ENCODE measurements around the gene DNAAF1. TPM values are rescaled to one million over a fixed set of nuclear protein-coding genes. Genes with fewer than 3 reads are reported as not detected.

Gene DNAAF1
- total and polyA plus RNA-seq, 2 of the 4 experiments (the other 2 are of a cell fraction), result 0.05 TPM; not detected in 1

GRCh38 chr16:84178892-84179611 lies 33.9 kb downstream of the DNAAF1 start:
- no peak for DNase-seq
- Histone ChIP-seq H4K20me1 (ENCODE audit: insufficient read depth, low read length) (peaks cover 22% of the 10 kb centered on the region), H3K4me2 (ENCODE audit: low read depth, low read length) (no peak overlapping the region), H3K18ac (ENCODE audit: low read depth, low read length) (no peak overlapping the region), H3K9ac (ENCODE audit: low read depth, low read length) (no peak overlapping the region), H2BK20ac (ENCODE audit: low read depth, low read length) (no peak overlapping the region), H3K56ac (ENCODE audit: extremely low read depth, insufficient read depth, low read length) (no peak overlapping the region), H3K23ac (ENCODE audit: low read depth, low read length) (no peak overlapping the region), H3K79me1 (ENCODE audit: low read depth in 1 of 2, low read length in 2 of 2) (peaks cover 7 to 34% of the 10 kb centered on the region in 2 experiments), H3K4ac (ENCODE audit: low read depth, low read length) (no peak overlapping the region), H3K27ac (ENCODE audit: insufficient read depth, low read length) (no peak overlapping the region), H2BK120ac (ENCODE audit: low read depth, low read length) (no peak overlapping the region), H3K9me3 (ENCODE audit: control insufficient read depth, insufficient read depth, low read length) (no peaks in the 10 kb centered on the region), H3K9me1 (ENCODE audit: insufficient read depth, low read length) (peaks cover 12% of the 10 kb centered on the region; the same call in 1 of the 2 replicates), H3K27me3 (ENCODE audit: control insufficient read depth, insufficient read depth, low read length) (no peaks in the 10 kb centered on the region), H3K36me3 (ENCODE audit: control insufficient read depth, insufficient read depth, low read length) (peaks cover 51% of the 10 kb centered on the region), H2BK15ac (ENCODE audit: low read depth, low read length) (no peak overlapping the region), H4K8ac (ENCODE audit: low read depth in 2 of 2, low read length in 2 of 2) (no peak overlapping the region), H2AK5ac (ENCODE audit: low read depth, low read length) (no peak overlapping the region), H3K4me1 (ENCODE audit: control insufficient read depth, insufficient read depth, low read length) (peaks cover 15% of the 10 kb centered on the region), H3K14ac (replicated peaks; ENCODE audit: low read depth, low read length) (no peak overlapping the region), H2BK5ac (ENCODE audit: low read depth, low read length, poor library complexity, severe bottlenecking) (no peak overlapping the region), H2AFZ (replicated peaks; ENCODE audit: low read length, poor library complexity) (no peak overlapping the region), H4K5ac (ENCODE audit: low read depth, low read length) (no peak overlapping the region), H3K4me3 (ENCODE audit: insufficient read depth, low read depth, low read length) (no peak overlapping the region), H4K91ac (ENCODE audit: insufficient read depth, low read depth, low read length) (no peak overlapping the region), H2AK9ac (replicated peaks; ENCODE audit: low read depth, low read length, poor library complexity) (peak overlapping the region; percentile 57)
- TF ChIP-seq BHLHE40 (IDR thresholded peaks at IDR 0.05; ENCODE audit: low read depth, low read length) (no peak), SMC3 (IDR thresholded peaks at IDR 0.05; ENCODE audit: low read depth, low read length) (no peak), RAD21 (IDR thresholded peaks at IDR 0.05; ENCODE audit: low read length) (no peak), NFE2L2 (IDR thresholded peaks at IDR 0.05; ENCODE audit: low read depth, low read length) (no peak), RFX5 (IDR thresholded peaks at IDR 0.05; ENCODE audit: low read depth, low read length) (no peak), CHD1 (IDR thresholded peaks at IDR 0.05; ENCODE audit: low read depth, low read length) (no peak), CTCF (conservative IDR thresholded peaks at IDR 0.05; ENCODE audit: low read depth, low read length) (no peak), RCOR1 (IDR thresholded peaks at IDR 0.05; ENCODE audit: insufficient replicate concordance, low read length) (no peak)
- in situ Hi-C loops (cut with MboI; ENCODE audit: low sequenced_read_pairs), result loop anchor here (5.0 to 10.0 kb wide), 2 partner anchors 92 to 214 kb away; partner anchors contain the start of gene NECAB2
- ChIA-PET CTCF (interaction anchor here (0.9 kb wide), 3 partner anchors 8 to 129 kb away, joined by 3 to 4 read pairs (median 3); partner anchors contain the start of genes MBTPS1 and TAF1C), POLR2A (ENCODE audit: unreplicated experiment) (interaction anchor here (0.8 kb wide), 1 partner anchor 128 kb away, joined by 3 read pairs; no protein-coding TSS in a partner anchor)
- 86% methylated on average over 11 of the region's 28 CpGs; no CpG with 5 or more reads in 1 of the 2 experiments for WGBS, 2 experiments (ENCODE audit: extremely low coverage in 2 of 2, insufficient read length in 1 of 2)
- intact Hi-C loops (cut with micrococcal nuclease), result loop anchor here (5.0 kb wide), 3 partner anchors 62 to 128 kb away; partner anchors contain the start of gene MBTPS1
- ATAC-seq (ENCODE audit: low read depth), result no peak
- no TSS peak for BruUV-seq (replicated peaks)
- dilution Hi-C loops (cut with HindIII; ENCODE audit: low sequenced_read_pairs, unreplicated experiment), result no loop called here
